Prostate gland (tissue), 2 donors: ENCODE measurements around the gene MBP. TPM values are rescaled to one million over a fixed set of nuclear protein-coding genes. Genes with fewer than 3 reads are reported as not detected.
"Not testable (repeated sequence)": the region's sequence is repeated elsewhere in the genome, so short reads cannot be mapped to it uniquely, and the experiment has no call there.

ENCODE experiments used
- DNase-seq: peaks from one replicate; pipeline ENCODE4 v3.0.0-alpha.2; 2019; ENCODE audit warnings: low spot score
- H3K27ac ChIP-seq, 2 donors: fragments of 200-600 bp; sonication (generic); 2 replicates each; pipeline ENCODE4 v1.5.1; 2017 to 2019
- H3K27me3 ChIP-seq: fragments of 200-600 bp; sonication (generic); replicated peaks from 2 replicates; pipeline ENCODE4 v1.5.1; 2019; ENCODE audit not compliant: insufficient read depth
- H3K36me3 ChIP-seq, 2 donors: fragments of 200-600 bp; sonication (generic); 1 replicate in 1 of 2; 2 replicates in 1 of 2; pipeline versions ENCODE4 v1.5.1 to v1.8.1; 2017 to 2019
- H3K4me1 ChIP-seq: fragments of 200-600 bp; sonication (generic); replicated peaks from 2 replicates; pipeline ENCODE4 v1.5.1; 2019
- H3K4me3 ChIP-seq, 2 donors: fragments of 200-600 bp; sonication (generic); 2 replicates each; pipeline ENCODE4 v1.5.1; 2017 to 2019
- H3K9me3 ChIP-seq: fragments of 200-600 bp; sonication (generic); 2 replicates; pipeline ENCODE4 v1.5.1; 2017
- POLR2A ChIP-seq: fragments of 450-650 bp; IDR thresholded peaks from one replicate; pipeline ENCODE4 v1.6.1; 2016; ENCODE audit warnings: antibody characterized with exemption, mild to moderate bottlenecking
- POLR2AphosphoS5 ChIP-seq: sonication (generic); formaldehyde crosslinking; IDR thresholded peaks from one replicate; pipeline ENCODE4 v1.6.1; 2017; ENCODE audit warnings: antibody characterized with exemption
- WGBS: methylation state at CpG from one replicate; pipeline ENCODE4 v1.1.5; 2018; 5-methylcytosine and 5-hydroxymethylcytosine counted together
- intact Hi-C: fragments of 100-400 bp; cut with DNase I; formaldehyde crosslinking; loops from one replicate; pipeline ENCODE4 v1.14.2; 2022
- total RNA-seq, 2 donors: library from RNA; depleted of rRNA; stranded (reverse); fragments of >200 nt; gene quantifications; one replicate each; pipeline ENCODE4 v1.1.0, GENCODE V29; 2016
- TF ChIP-seq, protein P1 (sequence below), 4 experiments: fragments of 200-600 bp in 2 of 4; fragments of 450-650 bp in 2 of 4; sonication (generic) in 2 of 4; IDR thresholded peaks; 1 replicate in 3 of 4; 2 replicates in 1 of 4; pipeline ENCODE4 v1.5.1; 2016 to 2019; ENCODE audit warnings: antibody characterized with exemption in 4 of 4, mild to moderate bottlenecking in 2 of 4, moderate library complexity in 2 of 4

MBP gene
- total RNA-seq, 2 donors from 2014 or later, result 19.8 to 43.5 TPM

DNA sequence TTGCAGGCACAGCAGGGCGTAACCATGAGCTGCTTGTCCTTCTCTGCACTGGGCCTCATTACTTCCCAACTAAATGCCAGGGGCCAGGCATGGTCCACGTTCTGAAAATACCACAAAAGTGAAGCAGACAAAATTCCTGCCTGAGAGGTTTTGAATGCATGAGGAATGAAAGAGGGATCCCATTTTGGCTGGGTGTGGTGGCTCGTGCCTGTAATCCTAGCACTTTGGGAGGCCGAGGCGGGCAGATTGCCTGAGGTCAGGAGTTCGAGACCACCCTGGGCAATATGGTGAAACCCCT is 139.5 kb downstream of the MBP start:
- Histone ChIP-seq H3K4me3 (no peak overlapping the region), H3K27me3 (no peaks in the 10 kb centered on the region), H3K9me3 (no peaks in the 10 kb centered on the region), H3K4me1 (no peaks in the 10 kb centered on the region), H3K36me3 (no peaks in the 10 kb centered on the region), H3K27ac (no peak overlapping the region)
- intact Hi-C loops, result no loop called here
- DNase-seq, result no peak
- WGBS, result 89% methylated on average over 6 of the region's 6 CpGs
- TF ChIP-seq POLR2AphosphoS5 (no peak), POLR2A (no peak)

DNA sequence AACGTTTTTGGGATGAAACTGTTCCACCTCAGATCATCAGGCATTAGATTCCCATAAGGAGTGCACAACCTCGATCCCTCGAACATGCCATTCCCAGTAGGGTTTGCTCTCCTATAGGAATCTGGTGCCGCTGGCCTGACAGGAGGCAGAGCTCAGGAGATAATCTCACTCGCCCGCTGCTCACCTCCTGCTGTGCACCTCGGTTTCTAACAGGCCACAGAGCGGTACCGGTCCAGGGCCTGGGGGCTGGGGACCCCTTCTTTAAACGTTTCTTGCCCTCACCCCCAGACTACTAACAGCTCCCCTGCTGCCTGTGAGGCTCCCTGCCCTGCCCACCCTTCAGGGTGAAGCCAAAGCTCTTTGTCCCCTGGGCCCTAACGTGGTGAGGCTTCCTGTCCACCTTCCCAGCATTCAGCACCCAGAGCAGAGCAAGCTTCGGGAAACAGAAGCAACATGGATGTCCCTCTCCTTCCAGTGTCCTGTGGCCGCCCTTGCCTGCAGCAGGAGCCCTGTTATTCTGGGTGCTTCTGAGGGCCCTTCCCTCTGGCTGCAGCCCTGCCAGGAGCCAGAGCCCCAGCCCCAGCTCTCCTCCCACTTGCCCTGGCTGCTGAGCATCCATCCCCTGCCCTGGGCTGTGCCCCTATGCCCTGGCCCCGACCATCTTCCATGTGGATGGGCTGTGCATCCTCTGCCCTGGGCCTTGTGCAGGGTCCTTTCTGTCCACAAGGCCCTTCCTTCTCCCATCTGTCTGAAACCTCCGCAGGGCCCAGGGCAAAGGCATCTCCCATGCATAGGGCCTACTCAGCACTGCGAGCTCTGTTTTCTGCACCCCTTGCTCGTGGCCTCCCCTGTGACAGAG is 140.1 kb downstream of the MBP start:
- TF ChIP-seq POLR2AphosphoS5 (no peak), POLR2A (no peak)
- TF ChIP-seq, protein P1, sequence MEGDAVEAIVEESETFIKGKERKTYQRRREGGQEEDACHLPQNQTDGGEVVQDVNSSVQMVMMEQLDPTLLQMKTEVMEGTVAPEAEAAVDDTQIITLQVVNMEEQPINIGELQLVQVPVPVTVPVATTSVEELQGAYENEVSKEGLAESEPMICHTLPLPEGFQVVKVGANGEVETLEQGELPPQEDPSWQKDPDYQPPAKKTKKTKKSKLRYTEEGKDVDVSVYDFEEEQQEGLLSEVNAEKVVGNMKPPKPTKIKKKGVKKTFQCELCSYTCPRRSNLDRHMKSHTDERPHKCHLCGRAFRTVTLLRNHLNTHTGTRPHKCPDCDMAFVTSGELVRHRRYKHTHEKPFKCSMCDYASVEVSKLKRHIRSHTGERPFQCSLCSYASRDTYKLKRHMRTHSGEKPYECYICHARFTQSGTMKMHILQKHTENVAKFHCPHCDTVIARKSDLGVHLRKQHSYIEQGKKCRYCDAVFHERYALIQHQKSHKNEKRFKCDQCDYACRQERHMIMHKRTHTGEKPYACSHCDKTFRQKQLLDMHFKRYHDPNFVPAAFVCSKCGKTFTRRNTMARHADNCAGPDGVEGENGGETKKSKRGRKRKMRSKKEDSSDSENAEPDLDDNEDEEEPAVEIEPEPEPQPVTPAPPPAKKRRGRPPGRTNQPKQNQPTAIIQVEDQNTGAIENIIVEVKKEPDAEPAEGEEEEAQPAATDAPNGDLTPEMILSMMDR (IDR thresholded peaks at IDR 0.05), result no peak
- no peaks in the 10 kb centered on the region for H3K36me3 ChIP-seq
- H3K9me3 ChIP-seq, result no peaks in the 10 kb centered on the region
- no peak for DNase-seq
- no peaks in the 10 kb centered on the region for H3K4me1 ChIP-seq
- intact Hi-C loops, result no loop called here
- no peak overlapping the region for H3K27ac ChIP-seq
- WGBS, result 87% methylated on average over 17 of the region's 17 CpGs
- H3K27me3 ChIP-seq, result no peaks in the 10 kb centered on the region
- H3K4me3 ChIP-seq, result no peak overlapping the region

DNA sequence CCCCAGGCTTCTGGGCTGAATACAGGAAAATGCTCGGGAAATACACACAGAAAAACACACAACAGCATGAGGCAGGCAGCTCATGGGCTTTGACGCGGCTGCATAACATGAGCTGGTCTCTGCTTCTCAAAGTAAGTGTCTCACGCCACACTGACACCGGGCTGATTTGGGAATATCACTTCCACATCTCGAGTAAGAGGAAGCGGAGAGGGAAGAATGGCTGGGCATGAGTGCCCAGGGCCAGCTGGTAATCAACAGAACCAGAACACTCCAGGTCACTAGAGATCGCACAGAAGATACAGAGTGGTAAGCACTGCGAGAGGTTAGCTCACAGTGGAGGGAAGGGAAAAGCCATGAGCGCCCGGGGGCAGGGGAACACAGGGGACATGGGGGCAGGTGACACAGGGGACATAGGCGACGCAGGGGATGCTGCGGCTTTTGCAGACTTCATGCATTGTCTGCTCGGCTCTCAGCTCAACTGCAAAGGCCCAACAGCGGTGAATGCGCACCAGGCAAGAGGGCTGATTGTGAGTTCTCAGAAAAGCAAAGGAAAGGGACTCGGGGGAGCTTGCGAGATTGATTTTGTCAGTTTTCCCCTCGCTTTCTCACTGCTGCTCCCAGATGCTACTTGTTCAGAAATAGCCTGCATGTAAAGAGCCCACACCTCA is 141.4 kb downstream of the MBP start:
- H3K4me3 ChIP-seq, result no peak overlapping the region
- no peak overlapping the region for H3K27ac ChIP-seq
- DNase-seq, result no peak
- no peaks in the 10 kb centered on the region for H3K9me3 ChIP-seq
- WGBS, result 90% methylated on average over 20 of the region's 20 CpGs
- H3K36me3 ChIP-seq, result no peaks in the 10 kb centered on the region
- no peaks in the 10 kb centered on the region for H3K27me3 ChIP-seq
- intact Hi-C loops, result no loop called here
- TF ChIP-seq POLR2A (no peak), POLR2AphosphoS5 (no peak)
- TF ChIP-seq, protein P1 (IDR thresholded peaks at IDR 0.05), result no peak
- no peaks in the 10 kb centered on the region for H3K4me1 ChIP-seq

DNA sequence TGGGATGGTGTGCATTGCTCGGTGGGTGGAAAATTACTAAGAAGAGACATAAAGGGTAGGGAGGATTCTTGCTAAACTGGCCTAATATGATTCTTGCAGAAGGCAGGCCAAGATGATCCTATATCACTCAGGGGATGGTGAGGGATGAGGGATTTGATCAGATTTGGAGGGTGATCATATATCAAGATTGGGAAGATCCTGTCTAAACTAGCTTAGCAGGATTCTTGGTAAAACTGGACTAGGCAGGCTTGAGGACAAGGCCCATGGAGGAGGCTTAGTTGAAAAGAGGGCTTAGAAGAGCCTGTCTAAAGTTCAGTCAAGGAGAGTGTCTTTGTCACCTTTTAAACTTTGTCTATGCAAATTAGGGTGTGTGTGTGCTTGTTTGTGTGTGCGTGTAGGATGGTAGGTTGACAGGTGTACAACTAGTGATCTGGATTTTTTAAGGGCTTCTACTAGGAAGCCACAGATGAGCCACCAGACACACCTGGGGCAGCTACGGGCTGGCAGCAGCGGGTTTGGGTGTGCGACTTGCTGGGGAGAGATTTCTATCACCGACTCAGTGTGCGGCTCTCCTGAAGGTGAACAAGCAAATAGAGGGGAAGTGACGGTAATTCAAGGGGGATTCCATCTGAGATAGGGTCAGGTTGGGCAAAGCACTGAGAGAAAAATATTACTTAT is 142.1 kb downstream of the MBP start:
- H3K4me3 ChIP-seq, H3K4me1 ChIP-seq, H3K36me3 ChIP-seq, H3K27ac ChIP-seq, H3K9me3 ChIP-seq, intact Hi-C loops, H3K27me3 ChIP-seq, DNase-seq: not testable (repeated sequence)
- 76% methylated on average over 8 of the region's 8 CpGs for WGBS

DNA sequence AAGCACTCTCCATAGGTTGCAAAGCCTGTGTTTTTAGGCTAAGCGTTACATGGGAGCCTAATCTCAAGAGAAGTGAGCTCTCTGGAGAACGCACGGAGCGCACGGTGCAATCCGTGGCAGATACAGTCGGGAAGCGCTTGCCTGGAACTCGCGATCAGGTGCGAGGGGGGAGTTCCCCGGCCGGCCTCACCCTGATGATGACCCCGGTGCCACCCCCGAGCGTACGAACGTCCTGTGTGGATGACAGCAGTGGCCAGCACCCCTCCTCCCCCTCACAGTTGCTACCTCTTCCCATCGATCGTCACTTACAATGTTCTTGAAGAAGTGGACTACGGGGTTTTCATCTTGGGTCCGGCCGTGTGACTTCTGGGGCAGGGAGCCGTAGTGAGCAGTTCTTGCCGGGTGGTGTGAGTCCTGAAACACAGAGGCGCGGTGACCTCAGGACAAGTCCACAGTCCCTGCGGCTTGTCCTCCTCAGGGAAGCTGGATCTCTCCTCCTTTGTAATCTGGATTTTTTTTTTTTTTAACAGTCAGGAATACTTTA is 142.9 kb downstream of the MBP start:
- no peak overlapping the region for H3K4me3 ChIP-seq
- H3K27me3 ChIP-seq, result no peaks in the 10 kb centered on the region
- DNase-seq, result no peak
- intact Hi-C loops, result no loop called here
- H3K4me1 ChIP-seq, result no peaks in the 10 kb centered on the region
- 94% methylated on average over 28 of the region's 28 CpGs for WGBS
- H3K27ac ChIP-seq, result no peak overlapping the region
- no peaks in the 10 kb centered on the region for H3K9me3 ChIP-seq
- TF ChIP-seq POLR2A (no peak), POLR2AphosphoS5 (no peak)
- TF ChIP-seq, protein P1 (IDR thresholded peaks at IDR 0.05), result no peak
- no peaks in the 10 kb centered on the region for H3K36me3 ChIP-seq
